Epithelial cell of proximal tubule (primary cell): ENCODE measurements around the gene CADM1. TPM values are rescaled to one million over a fixed set of nuclear protein-coding genes. Genes with fewer than 3 reads are reported as not detected.

ENCODE experiments used
- DNase-seq: peaks from one replicate; pipeline ENCODE4 v3.0.0-alpha.2; 2011; ENCODE audit warnings: low read depth
- H3K4me3 ChIP-seq: 2 replicates; pipeline ENCODE4 v1.5.1; 2011; ENCODE audit warnings: low read depth, mild to moderate bottlenecking, low read length
- CTCF ChIP-seq: conservative IDR thresholded peaks from 2 replicates; pipeline ENCODE4 v1.5.1; 2012; ENCODE audit warnings: low read depth, mild to moderate bottlenecking, low read length
- total RNA-seq: library from RNA; depleted of rRNA; stranded (reverse); fragments of >200 nt; gene quantifications from 2 replicates; pipeline ENCODE4 v1.2.3, GENCODE V29; 2015

CADM1 gene
- total RNA-seq, 1 donor from 2014 or later: 21.3 TPM

- no peak for DNase-seq
These were observed 229.2 kb downstream of the CADM1 start for GRCh38 chr11:115275045-115275444.

DNA sequence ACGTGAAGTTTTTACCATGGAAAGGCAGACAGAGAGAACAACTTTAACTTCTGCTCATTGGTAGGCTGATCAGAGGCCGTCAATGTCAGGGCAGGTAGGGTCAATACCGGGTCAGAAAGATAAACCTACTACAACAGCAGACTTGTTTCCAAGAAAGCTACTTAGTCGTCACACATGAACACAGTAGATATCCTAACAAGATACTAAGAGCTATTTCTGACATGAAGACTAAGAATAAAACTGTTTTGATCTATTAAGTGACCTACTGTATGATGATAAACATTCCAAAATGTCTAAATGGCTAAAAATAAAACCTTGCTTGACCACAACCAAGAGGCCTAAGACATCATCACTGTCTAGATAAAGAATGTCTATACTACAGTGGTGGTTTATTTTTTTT is 231.3 kb downstream of the CADM1 start:
- DNase-seq: no peak

More at GRCh38 chr11:115275045-115275444, 229.2 kb downstream of the CADM1 start:
- H3K4me3 ChIP-seq: no peak overlapping the region
- no peak for TF ChIP-seq CTCF

DNA sequence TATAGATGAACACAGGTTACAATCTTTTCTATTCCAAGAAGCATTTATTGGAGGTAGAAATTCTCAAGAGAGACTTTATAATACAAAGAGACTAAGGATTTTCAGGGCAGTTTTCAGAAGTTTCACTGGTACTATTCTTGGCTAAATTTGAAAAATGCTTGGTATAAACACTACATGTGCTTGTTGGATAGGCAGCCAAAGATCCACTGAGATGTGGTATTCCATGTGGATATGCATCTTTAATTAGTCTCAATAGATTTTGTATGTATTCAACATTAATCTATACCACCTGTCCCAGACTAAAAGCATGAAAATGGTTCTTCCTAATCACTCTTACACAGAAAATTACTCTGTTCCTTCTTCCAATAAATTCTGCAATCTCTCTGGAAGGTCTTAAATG is 232.6 kb downstream of the CADM1 start:
- no peak for TF ChIP-seq CTCF
- H3K4me3 ChIP-seq: no peak overlapping the region
- no peak for DNase-seq

More for the DNA sequence above, 231.3 kb downstream of the CADM1 start:
- TF ChIP-seq CTCF: no peak
- no peak overlapping the region for H3K4me3 ChIP-seq

DNA sequence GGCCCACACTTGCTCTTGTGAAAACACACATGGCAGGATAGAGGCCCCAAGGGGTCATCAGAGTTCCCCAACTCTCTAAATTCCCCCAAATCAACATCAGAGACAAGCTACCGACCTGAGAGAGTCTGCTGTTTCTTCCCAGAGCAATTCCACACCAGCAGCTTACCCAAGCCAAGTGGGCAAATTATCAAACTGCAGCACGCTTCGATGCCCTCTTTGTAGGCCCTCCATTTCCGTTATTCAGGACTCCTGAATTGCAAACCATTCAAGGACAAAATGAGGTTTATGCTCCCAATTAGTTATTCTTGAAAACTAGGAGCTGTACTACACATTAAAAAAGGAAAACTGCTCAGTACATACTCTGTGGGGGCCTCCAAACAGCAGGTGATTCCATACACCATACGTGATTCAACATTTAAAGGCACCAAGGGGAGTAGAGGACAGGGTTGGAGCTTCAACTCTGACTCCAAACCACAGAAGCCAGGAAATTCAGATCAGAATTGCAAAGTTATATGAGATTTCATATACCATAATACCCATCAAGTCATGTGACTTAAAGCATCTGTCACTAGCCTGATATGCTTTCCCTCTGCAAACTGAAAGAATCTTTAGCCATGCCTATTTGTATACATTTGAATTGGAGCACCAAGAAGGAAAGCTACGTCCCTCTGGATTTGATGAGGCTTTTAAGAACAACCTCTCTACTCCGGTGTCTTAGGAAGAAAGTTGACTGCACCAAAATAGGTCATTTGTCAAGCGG is 234.8 kb downstream of the CADM1 start:
- DNase-seq: no peak
- H3K4me3 ChIP-seq: no peak overlapping the region
- no peak for TF ChIP-seq CTCF

- no peak for TF ChIP-seq CTCF
- H3K4me3 ChIP-seq: no peak overlapping the region
- DNase-seq: no peak
These were observed 236.3 kb downstream of the CADM1 start for GRCh38 chr11:115267871-115268270.

DNA sequence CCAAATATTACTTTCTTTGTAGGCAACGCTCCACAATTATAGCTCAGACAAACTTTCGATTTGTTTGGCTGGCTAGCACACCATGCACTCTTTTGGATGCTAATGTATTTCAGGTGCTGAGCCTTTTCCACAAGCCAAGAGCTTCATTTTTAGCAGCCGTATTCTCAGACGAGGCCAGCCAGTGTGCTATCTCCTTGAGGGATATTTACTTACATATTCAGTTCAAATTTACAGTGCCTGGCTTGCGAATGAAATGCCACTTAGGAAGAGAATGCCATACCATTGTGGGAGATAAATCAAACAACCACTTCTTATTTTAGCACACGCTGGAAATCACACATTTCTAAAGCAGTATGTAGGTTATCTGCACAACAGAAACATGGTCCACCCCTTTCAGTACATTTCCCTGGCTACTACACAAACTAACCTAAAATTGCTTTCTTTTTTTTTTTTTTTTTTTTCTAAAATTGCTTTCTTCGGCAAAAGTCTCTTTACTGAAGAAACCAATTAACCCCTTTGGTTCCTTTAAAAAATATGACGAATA is 236.9 kb downstream of the CADM1 start:
- TF ChIP-seq CTCF: no peak
- DNase-seq: no peak
- H3K4me3 ChIP-seq: no peak overlapping the region
